Osteoblast (primary cell): Measurements from ENCODE around the gene AUTS2. TPM values are rescaled to one million over a fixed set of nuclear protein-coding genes. Genes with fewer than 3 reads are reported as not detected.

Experiments used
- DNase-seq: peaks from one replicate; pipeline ENCODE4 v3.0.0; 2011; ENCODE audit warnings: low spot score, mixed read lengths; ENCODE audit not compliant: insufficient read length; ENCODE audit errors: missing footprints
- H2AFZ ChIP-seq: 2 replicates; pipeline ENCODE4 v1.6.0; 2011; ENCODE audit warnings: mild to moderate bottlenecking, low read length
- H3K27ac ChIP-seq: 2 replicates; pipeline ENCODE4 v1.5.1; 2011; ENCODE audit warnings: mild to moderate bottlenecking, low read depth, low read length, moderate library complexity
- H3K27me3 ChIP-seq: 2 replicates; pipeline ENCODE4 v1.6.0; 2012; ENCODE audit warnings: mild to moderate bottlenecking, control low read depth, inconsistent platforms, low read length, moderate library complexity; ENCODE audit not compliant: insufficient read depth
- H3K36me3 ChIP-seq: 2 replicates; pipeline ENCODE4 v1.5.1; 2011; ENCODE audit warnings: mild to moderate bottlenecking, low read length, control low read depth, moderate library complexity; ENCODE audit not compliant: insufficient read depth
- H3K4me1 ChIP-seq: 2 replicates; pipeline ENCODE4 v1.5.1; 2011; ENCODE audit warnings: mild to moderate bottlenecking, low read length, control low read depth, moderate library complexity; ENCODE audit not compliant: insufficient read depth
- H3K4me2 ChIP-seq: 2 replicates; pipeline ENCODE4 v1.6.0; 2011; ENCODE audit warnings: mild to moderate bottlenecking, low read length; ENCODE audit not compliant: insufficient read depth
- H3K4me3 ChIP-seq: fragments of 200-600 bp; sonication (generic); 3 replicates; pipeline ENCODE4 v1.5.1; 2012; ENCODE audit warnings: mild to moderate bottlenecking, low read length, inconsistent platforms; ENCODE audit not compliant: insufficient read depth
- H3K79me2 ChIP-seq: 2 replicates; pipeline ENCODE4 v1.6.0; 2012; ENCODE audit warnings: mild to moderate bottlenecking, low read length, control low read depth, inconsistent platforms; ENCODE audit not compliant: insufficient read depth
- H3K9me3 ChIP-seq: 2 replicates; pipeline ENCODE4 v1.5.1; 2011; ENCODE audit warnings: low read depth, low read length, control low read depth
- H4K20me1 ChIP-seq: 2 replicates; pipeline ENCODE4 v1.6.0; 2012; ENCODE audit warnings: mild to moderate bottlenecking, low read length, control low read depth; ENCODE audit not compliant: insufficient read depth
- total RNA-seq: library from RNA; depleted of rRNA; stranded (reverse); fragments of >200 nt; gene quantifications from 2 replicates; pipeline ENCODE4 v1.2.3, GENCODE V29; 2012
- TF ChIP-seq, protein P1 (sequence below): IDR thresholded peaks from 2 replicates; pipeline ENCODE4 v1.5.1; 2011; ENCODE audit warnings: mild to moderate bottlenecking, low read depth, low read length, moderate library complexity; ENCODE audit errors: extremely low read depth

Gene AUTS2
- total RNA-seq, 1 donor = 15.2 TPM

DNA sequence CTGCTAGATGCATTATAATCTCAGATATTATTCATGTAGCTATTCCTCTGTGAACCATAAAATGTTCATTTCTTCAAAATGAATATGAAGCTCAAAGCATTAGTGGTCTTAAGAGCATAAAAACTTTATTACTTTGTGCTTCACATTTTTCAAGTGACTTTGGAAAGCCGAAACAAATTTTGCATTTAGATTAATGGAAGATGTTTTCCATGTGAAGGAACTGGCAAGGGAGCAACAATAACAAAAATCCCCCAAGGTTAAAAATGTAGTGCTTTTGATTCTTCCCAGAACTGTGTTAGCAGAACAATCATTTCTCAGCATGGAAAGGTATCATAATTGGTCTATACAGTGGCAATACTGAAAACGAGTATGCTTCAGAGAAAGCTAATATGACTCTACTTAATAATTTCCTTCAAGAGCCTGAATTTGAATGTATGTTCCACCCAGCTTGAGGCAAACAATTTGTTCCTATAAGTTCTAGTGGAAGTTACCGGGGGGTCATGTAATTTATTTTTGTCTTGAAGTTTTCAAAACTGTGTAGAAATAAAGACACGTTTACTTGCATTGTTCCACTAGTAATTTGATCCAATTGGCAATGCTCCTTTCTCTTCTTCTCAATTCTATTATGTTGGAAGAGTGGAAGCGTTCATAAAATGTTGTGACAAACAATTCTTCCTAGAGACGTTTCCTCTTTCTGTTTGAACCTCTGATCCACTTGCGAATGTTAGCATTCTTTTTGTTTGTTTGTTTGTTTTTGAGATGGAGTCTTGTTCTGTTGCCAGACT lies 665.4 kb downstream of the AUTS2 start:
- Histone ChIP-seq H2AFZ (no peak overlapping the region), H3K4me3 (no peak overlapping the region), H3K4me1 (no peaks in the 10 kb centered on the region), H3K79me2 (no peaks in the 10 kb centered on the region), H3K27ac (no peak overlapping the region), H3K36me3 (no peaks in the 10 kb centered on the region), H3K27me3 (no peaks in the 10 kb centered on the region), H3K9me3 (no peaks in the 10 kb centered on the region), H3K4me2 (no peak overlapping the region), H4K20me1 (no peaks in the 10 kb centered on the region)
- DNase-seq = no peak
- TF ChIP-seq, protein P1, sequence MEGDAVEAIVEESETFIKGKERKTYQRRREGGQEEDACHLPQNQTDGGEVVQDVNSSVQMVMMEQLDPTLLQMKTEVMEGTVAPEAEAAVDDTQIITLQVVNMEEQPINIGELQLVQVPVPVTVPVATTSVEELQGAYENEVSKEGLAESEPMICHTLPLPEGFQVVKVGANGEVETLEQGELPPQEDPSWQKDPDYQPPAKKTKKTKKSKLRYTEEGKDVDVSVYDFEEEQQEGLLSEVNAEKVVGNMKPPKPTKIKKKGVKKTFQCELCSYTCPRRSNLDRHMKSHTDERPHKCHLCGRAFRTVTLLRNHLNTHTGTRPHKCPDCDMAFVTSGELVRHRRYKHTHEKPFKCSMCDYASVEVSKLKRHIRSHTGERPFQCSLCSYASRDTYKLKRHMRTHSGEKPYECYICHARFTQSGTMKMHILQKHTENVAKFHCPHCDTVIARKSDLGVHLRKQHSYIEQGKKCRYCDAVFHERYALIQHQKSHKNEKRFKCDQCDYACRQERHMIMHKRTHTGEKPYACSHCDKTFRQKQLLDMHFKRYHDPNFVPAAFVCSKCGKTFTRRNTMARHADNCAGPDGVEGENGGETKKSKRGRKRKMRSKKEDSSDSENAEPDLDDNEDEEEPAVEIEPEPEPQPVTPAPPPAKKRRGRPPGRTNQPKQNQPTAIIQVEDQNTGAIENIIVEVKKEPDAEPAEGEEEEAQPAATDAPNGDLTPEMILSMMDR = no peak

DNA sequence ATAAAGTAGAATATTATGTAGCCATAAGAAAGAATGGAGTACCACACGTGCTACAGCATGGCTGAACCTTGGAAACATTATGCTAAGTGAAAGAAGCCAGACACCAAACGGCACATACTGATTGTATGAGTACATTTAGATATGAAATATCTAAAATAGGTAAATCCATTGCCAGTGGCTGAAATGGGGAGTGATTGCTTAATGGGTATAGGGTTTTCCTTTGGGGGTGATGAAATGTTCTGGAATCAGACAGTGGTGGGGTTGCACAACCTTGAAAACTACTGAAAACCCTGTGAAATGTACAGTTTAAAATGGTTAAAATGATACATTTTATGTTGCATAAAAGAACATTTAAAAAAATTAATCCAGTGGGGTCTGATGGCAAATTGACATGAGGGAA lies 667.9 kb downstream of the AUTS2 start:
- Histone ChIP-seq H3K27ac (no peak overlapping the region), H3K27me3 (no peaks in the 10 kb centered on the region), H3K4me3 (no peak overlapping the region), H3K4me1 (no peaks in the 10 kb centered on the region), H2AFZ (no peak overlapping the region), H3K36me3 (no peaks in the 10 kb centered on the region), H4K20me1 (no peaks in the 10 kb centered on the region), H3K79me2 (no peaks in the 10 kb centered on the region), H3K9me3 (no peaks in the 10 kb centered on the region), H3K4me2 (no peak overlapping the region)
- TF ChIP-seq, protein P1 = no peak
- DNase-seq = no peak

DNA sequence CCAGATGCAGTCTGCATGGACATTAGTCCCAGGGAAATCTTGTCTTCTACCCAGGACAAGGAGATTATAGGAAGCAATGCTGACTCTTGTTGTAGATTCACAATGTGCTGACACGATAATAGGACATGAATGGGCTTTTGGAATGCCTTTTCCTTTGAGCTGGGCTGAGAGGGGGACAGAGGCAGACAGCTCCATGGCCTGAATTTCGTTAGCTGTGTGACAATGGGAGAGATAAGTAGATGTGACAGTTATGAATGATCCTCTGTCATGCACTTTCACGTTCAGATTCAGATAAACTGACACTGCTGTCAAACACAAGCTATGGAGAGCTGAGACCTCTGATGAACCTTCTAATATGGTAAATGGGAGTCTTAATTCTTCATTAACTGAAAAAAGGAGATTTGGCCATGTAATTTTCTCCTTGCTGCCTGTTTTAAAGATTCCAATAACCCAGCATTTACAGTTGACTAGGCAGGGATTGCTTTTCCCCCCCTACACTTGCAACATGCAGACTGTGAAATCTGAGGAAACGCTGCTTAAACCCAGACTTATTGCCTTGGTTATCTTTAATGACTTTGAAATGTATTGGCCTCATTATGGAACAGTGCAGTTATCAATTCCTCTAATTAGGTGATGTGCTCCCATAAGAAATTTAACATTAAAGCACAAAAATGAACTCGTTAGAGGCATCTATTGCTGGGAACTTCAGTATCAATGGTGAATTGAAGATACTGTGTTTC lies 669.3 kb downstream of the AUTS2 start:
- TF ChIP-seq, protein P1 = no peak
- H3K4me1 ChIP-seq = no peaks in the 10 kb centered on the region
- no peak overlapping the region for H3K27ac ChIP-seq
- H2AFZ ChIP-seq = no peak overlapping the region
- no peaks in the 10 kb centered on the region for H3K27me3 ChIP-seq
- H4K20me1 ChIP-seq = no peaks in the 10 kb centered on the region
- DNase-seq = no peak
- H3K4me3 ChIP-seq = no peak overlapping the region
- H3K4me2 ChIP-seq = no peak overlapping the region
- no peaks in the 10 kb centered on the region for H3K9me3 ChIP-seq
- H3K79me2 ChIP-seq = no peaks in the 10 kb centered on the region
- H3K36me3 ChIP-seq = no peaks in the 10 kb centered on the region

DNA sequence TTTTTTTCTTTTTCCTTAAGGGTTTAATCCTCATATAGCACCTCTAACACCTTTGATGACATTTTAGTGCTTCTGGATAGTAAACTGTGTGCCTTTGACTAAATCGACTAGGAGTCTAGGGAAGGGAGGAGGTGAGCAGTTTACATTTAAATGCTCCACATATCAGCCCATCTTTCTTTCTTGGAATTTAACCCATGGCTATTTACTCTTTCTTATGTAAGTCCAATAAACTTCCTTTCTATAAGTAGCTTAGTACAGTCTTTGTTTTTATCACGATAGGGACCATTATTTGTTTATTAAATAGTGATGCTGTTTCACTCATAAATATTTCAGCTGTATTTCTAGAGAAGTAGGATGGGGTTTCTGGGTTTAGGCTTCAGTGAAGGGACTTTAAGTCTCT lies 669.9 kb downstream of the AUTS2 start:
- TF ChIP-seq, protein P1 = no peak
- Histone ChIP-seq H2AFZ (no peak overlapping the region), H4K20me1 (no peaks in the 10 kb centered on the region), H3K9me3 (no peaks in the 10 kb centered on the region), H3K79me2 (no peaks in the 10 kb centered on the region), H3K4me3 (no peak overlapping the region), H3K27ac (no peak overlapping the region), H3K27me3 (no peaks in the 10 kb centered on the region), H3K36me3 (no peaks in the 10 kb centered on the region), H3K4me2 (no peak overlapping the region), H3K4me1 (no peaks in the 10 kb centered on the region)
- no peak for DNase-seq
